GM19324 (cell line): ENCODE data around the gene HOXC11.

Source experiments
- ATAC-seq: cut with Tn5 transposase; IDR thresholded peaks from one replicate; pipeline ENCODE4 v1.9.1; 2021; ENCODE audit warnings: mild to moderate bottlenecking, moderate library complexity; ENCODE audit not compliant: unreplicated experiment, low FRiP score

The HOXC11 gene

DNA sequence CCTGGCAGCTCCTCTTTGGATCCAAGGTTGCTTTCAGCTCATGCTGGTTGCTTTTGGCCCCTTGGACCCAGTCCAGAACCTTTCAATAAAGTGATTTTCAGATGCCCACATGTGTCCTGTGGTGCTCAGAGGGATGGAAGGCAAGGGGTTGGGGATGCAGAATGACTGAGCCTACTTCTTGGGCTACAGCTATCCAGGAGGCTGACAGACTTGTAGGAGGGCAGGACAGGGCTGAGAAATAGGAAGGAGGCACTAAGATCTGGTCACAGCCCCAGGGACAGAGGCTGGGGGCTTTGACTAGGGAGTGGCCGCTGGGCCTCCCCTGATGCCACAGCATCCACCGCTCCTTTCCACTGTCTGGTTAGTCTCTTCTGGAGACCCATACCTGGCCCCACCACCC is 1.2 kb upstream of the HOXC11 start:
- no peak for ATAC-seq

DNA sequence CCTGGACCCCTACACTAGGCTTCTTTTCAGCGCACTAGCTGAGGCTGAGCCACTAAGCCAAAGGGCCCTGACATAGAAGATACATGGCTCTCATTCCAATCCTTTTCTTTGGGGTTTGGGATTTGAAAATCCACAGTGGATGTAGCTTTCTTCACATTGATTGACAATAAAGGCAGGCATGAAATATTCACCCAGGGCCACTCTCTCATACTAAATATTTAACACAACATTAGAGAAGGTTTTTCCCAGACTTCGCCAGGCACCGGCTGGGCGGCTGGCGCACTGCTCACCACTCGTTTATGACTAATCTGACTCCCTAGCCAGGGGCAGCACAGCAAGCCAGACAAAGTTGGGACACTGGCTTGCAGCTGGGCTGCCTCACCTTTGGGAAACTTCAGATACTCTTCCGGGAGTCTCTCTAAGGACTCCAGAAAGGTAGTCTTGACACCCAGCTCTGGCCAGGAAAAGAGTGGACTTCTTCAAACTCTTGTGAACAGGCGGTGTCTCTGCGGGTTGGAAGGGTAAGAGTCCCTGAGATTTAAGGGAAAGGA is 699 bp upstream of the HOXC11 start:
- no peak for ATAC-seq

DNA sequence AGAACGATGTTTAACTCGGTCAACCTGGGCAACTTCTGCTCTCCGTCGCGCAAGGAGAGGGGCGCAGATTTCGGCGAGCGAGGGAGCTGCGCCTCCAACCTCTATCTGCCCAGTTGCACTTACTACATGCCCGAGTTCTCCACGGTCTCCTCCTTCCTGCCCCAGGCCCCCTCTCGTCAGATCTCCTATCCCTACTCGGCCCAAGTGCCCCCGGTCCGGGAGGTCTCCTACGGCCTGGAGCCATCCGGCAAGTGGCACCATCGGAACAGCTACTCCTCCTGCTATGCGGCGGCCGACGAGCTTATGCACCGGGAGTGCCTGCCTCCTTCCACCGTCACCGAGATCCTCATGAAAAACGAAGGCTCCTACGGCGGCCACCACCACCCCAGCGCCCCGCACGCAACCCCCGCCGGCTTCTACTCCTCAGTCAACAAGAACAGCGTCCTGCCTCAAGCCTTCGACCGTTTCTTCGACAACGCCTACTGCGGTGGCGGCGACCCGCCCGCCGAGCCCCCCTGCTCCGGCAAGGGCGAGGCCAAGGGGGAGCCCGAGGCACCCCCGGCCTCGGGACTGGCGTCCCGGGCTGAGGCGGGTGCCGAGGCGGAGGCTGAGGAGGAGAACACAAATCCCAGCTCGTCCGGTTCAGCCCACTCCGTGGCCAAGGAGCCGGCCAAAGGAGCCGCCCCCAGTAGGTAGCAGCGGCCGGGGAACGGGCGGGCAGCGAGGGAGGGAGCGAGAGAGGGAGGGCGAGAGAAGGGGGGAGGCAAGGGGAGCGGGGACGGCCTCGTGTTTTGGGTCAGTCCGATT is 513 bp downstream of the HOXC11 start:
- ATAC-seq: no peak

DNA sequence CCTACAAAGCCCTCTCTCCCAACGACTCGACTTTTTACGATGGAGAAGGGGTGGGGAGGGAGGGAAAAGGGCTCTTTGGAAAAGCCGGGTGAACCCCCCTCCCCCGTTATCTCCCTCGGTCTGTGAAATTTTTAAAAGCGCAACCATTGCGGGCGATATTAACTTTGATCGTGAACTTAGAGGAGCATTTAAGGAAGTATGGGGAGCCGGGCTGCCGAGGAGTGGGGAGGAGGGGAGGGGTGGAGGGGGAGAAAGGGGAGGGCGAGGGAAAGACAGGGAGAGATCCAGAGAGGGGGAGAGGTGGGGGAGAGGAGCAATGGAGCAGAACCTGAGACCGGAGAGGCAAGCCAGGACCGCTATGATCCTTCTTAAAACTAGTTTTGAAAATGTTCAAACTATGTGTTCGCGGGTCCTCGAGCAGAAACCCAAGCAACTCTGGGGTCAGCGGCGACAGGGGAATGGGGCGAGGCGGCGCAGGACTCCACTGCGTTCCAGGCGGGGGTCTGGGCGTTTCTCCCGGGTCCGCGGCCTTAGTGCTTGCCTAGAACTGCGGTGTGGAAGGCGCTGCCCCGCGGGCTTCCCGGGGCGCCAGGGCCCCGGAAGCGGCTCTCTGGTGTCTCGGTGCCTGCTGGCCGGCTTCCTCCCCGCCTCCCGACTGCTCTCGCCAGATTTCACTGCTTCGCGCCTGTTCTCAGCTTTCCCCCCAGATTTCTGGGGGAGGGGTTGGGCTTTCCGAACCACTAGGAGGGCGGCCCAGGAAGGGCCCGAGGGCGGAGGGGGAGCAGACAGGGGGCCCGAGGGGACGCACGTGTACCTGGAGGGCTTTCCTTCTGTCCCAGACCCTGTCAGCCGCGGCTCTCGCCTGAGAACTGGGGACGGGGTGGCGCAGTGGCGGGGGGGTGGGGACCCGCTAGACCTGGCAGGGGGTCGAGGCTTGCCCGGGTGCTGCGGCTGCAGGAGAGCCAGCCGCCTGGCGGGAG is 1.4 kb downstream of the HOXC11 start, which contains the start of gene HOTAIR:
Gene HOTAIR, minus strand, starts transcription at position 871 of the 980 bp plus-strand sequence.
- ATAC-seq: no peak

DNA sequence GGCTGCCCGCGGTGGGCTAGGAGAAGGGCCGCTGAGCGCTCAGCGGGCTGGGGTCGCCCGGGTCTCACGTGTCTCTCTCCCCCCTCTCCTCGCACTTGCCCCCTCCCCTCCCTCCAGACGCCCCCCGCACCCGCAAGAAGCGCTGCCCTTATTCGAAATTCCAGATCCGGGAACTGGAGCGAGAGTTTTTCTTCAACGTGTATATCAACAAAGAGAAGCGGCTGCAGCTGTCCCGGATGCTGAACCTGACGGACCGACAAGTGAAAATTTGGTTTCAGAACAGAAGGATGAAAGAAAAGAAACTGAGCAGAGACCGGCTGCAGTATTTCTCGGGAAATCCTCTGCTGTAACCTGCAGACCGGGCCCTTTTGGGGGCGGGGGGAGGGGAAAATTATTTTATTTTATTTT is 2.1 kb downstream of the HOXC11 start:
- no peak for ATAC-seq

DNA sequence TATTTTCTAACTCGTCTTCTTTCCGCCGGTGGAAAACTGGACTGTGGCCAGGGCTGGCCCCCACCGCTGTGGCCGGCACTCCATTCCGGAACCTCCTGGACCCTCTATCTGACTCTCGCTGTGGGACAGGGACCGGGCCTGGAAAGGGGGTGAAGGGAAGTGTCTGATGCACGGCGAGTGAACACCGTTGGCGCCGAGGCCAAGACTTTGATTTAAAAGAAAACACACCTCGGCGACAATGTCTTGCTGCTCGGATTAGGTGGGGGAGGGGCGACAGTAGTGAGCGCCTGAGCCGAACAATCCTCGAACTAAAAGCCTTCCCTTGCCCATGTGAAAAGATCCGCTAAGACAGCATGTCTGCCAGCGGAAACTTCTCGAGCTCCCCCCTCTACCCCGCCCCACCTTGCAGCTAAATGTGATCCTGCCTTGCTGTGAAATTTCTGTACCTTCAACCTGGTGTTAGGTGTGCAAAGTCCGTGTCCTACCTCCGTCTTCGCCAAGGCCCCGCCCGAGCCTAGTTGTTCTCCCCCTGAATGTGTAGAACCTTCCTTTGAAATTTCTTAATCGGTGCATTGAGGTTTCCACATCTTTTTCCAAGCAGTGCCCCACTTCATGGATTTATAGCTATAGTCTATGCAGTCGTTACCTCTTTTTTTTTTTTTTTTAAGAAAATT is 2.7 kb downstream of the HOXC11 start:
- ATAC-seq: no peak

DNA sequence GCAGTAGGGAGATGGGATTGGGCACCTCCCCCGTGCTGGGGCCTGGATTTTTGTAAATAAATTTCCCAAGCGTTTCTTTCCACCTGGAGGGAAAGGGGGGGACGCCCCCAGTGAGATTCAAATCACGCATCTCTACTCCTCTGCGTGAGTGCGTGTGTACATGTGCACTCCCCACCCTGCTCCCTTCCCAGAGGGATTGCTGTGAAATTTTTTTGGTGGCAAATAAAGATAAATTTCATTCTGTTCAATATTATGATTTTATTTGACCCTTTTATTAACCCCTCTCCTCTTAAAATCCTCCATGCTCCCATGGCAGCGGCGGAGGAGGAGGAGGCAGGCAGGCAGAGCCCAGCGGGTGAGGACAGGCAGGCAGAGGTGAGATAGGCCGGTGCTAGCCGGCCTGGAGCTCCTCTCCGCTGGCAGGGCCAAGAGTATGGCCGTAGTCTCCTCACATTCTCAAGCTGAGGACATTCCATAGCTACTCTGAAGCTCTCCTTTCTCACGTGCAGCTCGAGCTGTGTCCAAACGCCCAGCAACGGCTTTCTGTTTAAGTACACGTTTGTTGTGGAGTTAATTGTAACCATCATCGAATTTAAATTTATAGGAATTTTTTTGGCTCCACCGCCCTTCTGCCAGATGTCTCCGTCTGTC is 3.4 kb downstream of the HOXC11 start:
- ATAC-seq: no peak

DNA sequence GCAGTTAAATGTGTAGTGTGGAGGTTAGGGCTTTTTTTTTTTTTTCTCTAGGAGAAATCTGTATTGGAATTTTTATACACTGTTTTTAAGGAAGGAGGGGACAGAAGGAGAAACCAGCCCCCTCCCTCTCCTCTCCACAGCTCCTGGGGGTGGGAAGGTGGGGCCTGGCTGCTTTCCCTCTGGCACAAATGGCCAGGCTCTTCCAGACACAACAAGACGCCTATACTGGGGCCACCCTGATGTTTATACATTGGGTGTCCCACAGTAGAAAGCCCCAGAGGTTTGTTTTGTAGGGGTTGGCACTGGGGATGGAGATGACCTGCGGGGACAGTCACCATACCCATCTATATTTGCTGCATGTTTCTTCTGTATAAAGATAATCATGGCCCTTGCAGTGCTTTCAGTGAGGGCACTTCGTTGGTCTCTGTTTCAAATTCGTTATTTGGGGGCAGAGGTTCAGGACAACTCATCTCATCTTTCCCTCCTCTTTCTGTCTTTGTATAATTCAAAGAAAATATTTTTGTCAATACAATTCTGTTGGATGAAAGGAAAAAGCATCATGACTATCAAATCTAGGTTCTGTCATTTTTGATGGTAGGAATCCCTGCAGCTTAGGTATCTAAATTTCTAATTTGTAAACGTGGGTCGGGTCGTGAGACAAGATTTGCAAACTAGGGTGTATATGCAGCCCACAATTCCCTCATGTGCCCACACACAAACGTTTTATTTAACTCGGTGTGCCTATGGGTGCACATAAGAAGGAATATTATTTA is 4.1 kb downstream of the HOXC11 start:
- ATAC-seq: no peak

DNA sequence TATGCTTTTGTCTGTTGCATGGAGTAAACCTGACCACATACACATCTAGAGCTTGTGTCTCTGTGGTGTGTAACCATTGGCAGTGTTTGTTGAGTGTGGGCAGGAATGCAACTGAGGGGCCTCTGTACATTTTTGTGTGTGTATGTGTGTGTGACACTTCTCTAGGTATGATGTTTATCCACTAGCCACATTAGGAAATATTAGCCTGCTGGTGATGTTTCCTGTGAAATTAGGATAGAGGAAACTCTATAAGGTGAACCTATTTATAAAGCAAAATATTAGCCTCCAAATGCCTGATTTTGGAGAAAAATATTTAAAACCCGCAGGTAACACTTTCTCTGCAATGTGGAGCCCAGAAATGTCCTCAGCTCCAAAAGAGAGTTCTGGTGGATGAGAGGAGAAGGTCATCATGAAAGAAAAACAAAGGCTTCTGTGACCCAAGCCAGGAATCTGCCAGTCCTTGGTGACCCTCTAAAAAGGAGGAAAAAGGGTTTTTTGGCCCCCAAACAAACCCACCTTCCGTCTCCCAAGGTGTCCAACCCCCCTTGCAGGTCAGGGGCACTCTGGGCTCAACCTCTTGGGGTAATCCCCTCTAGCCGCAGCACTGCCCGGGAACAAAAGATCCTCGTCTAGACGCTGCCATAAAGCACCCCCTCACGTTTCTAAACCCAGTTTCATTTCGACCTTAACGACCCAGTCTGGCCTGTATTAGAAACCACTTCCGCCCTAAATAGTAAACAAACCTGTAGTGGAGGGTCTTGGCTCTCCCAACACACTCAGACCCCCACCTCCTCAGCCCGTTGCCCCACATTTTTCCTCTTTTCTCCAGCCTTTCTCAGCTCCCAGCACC is 4.9 kb downstream of the HOXC11 start:
- no peak for ATAC-seq

DNA sequence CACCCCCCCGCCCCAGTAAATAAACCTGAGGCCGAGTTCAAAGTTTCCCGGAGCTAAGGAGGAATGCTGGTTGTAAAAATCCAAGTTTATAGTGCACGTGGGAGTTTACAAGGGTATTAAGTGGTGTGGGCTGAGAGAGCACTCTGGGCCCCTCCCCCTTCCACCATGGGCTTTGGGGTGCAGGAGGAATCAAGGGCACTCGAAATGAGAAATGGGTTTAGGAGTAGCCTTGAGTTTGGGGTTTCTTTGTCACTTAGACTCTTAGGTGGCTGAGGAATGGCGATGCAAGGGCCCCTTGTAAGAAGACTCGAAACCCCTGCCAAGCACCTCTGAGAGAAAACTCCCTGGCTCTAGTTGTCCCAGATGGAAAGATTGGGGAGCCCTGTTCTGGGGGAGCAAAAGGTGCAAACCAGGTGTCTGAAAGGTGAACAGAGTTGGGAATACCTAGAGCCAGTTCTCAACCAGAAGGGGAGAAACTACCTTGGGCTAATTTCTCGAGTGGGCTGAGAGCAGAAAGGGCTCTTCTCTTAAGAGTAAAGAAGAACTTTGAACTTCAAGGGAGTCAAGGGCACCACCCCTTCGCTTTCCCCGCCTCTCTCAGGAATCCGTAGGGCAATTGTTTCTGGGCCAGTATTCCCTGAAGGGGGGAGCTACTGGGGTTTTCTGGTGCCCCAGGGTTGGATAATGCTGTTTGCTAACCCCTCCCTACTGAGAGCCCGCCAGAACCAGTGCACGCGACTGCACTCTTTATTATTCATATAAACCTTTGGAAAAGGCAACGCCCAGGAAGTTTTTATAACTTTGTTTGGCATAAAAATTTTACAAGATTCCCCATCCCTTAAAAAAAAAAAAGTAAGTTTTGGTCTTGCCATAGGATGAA is 5.8 kb downstream of the HOXC11 start:
- no peak for ATAC-seq

DNA sequence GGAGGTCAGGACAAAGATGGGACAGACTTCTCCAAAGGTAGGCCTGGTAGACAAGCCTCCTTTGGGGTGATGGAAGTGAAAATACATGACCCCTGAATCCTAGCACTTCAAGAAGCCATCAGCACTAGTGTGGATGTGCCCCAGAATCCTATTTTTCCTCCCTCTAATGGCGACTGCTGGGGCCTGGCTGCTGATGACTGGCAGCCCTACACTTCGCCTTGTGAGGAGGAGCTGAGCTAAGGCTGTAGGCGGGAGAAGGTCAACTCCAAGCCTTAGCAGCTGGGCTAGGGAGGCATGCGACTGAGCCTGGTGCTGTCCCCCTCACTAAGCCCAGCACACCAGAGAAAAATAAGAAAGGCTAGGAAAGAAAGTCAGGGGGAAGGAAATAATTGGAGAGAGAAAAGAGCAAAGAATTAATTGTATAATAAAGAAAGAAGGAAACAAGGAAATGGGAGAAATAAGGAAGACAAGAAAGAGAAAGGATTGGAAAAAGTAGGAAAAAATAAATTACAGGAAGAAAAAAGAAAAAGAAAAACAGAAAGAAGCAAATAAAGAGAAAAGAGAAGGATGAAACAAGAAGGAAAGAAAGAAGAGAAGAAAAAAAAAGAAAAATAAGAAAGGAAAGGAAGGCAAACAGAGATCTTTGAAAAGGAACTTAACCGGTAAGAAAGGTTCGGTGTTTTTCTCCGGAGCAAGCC is 7.3 kb downstream of the HOXC11 start:
- ATAC-seq: no peak

DNA sequence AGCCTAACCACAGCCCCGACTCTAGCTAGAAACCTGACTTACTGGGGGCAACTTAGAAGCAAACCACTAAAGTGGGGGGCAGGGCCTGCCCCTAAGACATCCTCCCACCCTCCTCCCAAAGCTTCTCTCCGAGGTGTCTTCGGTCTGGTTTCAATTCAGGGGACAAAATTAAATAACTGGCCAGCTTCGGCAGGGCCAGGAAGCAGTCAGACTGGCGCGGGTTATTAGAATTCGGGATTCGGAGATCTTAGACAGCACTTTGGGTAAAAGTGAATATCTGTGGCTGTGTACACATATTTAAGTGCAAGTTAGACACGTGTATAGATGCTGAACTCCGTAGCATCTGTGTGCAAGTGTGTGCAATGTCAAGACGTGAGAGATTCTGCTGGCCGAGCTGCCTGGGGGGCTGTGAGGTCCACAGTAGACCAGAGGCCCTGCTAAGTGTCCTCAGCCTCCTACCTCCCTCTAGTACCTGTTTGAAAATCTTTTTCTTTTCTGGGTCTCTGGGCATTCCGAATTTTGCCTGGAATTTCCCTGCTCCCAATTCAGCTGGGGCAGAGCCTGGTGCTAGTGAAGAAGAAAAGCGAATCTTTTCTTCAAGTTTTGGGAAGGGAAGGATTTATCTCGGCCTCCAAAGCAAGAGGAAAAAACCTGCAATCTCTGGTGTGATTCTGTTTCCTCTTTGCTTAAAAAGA is 8.0 kb downstream of the HOXC11 start:
- ATAC-seq: no peak

DNA sequence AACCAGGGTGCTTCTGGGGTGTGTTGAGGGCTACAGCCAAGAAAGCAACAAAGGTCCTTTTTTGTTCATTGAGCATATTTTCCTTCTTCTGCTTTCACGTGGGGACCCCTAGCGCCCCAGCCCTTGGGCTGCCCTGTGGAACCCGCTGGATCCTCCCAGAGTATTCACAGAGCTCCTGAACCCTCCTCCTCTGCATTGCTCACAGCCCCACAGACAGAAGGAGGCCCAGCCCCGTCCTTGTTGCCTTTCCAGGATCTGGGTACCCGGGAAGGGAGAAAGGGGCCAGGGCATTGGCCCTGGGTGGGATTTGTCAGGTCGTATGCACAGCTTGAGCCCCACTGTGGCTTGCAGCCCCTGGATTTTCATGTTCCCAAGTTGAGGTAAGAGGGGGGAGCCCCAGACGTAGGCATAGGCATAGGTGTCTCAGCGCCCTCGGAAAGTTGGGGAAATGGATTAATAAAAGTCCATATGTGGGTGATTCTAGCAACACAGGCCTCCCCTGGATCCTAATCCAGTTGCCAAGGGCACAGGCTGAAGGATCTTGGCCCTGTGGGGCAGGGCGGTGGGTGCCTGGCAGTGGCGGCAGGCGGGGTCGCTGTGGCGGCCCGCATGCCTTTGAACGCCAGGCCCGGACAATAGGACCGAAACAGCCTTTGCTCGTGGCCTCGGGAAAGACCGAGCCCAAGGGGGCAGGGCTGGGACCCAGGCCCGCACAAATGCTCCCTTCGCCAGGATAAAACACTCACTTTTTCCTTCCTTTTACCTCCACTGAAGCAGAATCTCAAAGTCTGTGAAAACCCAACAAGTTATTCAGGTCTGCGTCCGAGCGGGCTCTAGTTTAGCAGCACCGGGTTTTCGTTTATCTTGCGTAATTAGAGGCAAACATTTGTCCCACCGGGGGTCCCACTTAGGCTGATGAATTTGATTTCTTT is 9.0 kb downstream of the HOXC11 start:
- ATAC-seq: no peak

DNA sequence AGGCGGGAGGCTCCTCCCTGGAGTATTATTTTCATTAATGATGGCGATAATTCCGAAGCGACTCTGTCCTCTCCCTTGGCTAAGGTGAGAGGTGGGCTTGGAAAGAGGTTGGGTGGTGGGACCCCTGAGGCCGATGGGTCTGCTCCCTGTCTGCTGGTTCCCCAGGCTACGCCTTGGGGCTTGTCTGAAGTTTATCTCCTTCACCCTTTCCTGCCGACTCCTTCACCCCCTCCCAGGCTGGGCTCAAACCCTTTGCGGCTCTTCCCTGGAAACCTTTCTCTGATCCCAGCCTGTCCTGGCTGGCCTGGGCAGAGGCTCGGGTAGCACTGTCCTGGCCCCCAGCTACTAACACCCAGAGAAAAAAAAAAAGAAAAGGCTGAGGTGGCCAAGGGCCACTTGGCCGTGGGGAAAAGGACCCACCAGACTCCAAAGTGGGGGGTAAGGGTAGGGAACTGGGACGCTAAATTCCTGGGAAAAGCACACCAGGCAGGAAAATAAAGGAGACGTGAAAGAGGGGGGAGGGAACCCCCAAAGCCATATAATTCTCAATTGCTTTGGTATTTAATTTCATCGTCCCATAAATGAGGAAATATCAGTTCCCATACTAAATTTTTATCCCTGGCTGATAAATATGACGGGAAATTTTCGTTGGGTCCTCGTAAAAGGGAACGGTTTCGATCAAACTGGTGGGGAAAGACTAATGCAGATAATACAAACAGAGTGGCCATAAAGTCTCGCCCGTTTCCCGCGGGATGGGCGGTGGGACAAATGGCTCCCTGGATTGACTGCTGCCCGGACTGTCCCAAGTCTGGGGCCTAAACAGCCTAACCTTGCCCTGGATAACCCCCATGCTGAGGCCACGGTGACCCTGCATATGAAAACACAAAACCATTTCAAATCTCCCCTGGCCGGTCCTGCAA is 10.0 kb downstream of the HOXC11 start:
- ATAC-seq: no peak
